ENCODE results near the gene KDM4F.

DNA sequence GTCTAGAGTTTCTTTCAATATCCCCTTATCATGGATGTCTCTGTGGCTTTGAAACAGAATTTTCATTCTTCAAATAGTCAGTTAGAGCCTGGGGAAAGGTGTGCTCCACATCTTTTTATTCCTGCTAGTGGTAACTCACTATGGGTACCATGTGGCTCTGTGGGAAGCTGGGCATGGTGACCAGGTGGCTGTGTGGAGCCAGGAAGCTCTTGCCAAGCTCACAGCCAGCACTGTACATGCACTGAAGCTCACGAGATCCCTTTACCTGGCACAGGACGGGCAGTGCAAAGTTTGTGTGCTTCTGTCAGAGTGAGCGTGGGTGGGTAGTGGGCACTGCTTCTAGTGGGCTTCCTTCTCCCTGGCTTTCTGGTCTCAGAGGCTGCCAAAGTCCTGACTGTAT lies 6.3 kb upstream of the KDM4F start:
- TF ChIP-seq CTCF (IDR thresholded peaks at IDR 0.05; ENCODE audit: extremely low read depth in 1 of 2, insufficient read depth in 1 of 2, low read depth in 1 of 2, low read length in 2 of 2) = no peak
- TF ChIP-seq POLR2A (IDR thresholded peaks at IDR 0.05; ENCODE audit: low read depth, low read length) = no peak
- TF ChIP-seq EZH2 (IDR thresholded peaks at IDR 0.05; ENCODE audit: borderline replicate concordance, low read depth, low read length, severe bottlenecking) = no peak
- TF ChIP-seq MAX (IDR thresholded peaks at IDR 0.05; ENCODE audit: insufficient read depth, insufficient read length) = no peak
- no peak for TF ChIP-seq FOS (IDR thresholded peaks at IDR 0.05; ENCODE audit: borderline replicate concordance, insufficient read depth, low read length)

Measured in endothelial cell of umbilical vein (primary cell).